ENCODE measurements around the gene GATA3. TPM values are rescaled to one million over a fixed set of nuclear protein-coding genes. Genes with fewer than 3 reads are reported as not detected.

The GATA3 gene
- total RNA-seq, 1 donor from 2014 or later, result 310 TPM

DNA sequence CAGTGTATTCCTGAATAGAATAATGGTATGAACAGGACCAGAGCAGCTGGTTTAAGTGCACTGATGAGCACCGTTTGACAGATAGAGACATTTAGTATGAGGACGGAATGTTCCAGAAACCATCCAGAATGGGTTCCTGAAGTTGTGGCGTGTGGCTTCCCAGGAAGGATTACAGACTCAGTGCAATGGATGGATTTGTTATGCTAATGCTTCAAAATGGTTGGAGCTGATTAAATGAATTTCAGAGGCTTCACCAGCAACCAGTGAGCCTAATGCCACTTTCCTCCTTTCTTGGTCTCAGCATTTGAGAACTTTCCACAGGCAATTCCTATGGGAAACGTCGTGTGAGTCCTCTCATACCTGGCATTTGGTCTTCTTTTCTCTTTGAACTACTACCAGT, 9.9 kb downstream of the GATA3 start:
- DNase-seq (ENCODE audit: low spot score), result no peak

DNA sequence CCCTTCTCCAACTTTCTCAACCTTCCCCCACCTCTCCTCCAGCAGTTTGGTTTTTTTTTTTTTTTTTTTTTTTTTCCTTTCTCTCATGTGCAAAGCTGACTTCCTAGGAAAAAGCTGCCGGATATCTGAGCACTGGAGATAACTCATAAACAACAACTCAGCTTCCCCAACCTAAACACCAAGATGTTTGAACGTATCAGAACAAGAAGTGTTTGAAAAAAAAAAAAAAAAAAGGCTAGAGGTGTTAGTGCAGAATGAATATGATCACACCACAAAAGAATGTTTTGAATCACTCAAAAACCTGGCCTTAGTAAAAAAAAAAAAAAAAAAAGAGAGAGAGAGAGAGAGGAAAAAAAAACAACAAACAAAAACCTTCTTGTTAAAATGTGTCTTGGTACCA, 11.2 kb downstream of the GATA3 start:
- no peak for DNase-seq (ENCODE audit: low spot score)

DNA sequence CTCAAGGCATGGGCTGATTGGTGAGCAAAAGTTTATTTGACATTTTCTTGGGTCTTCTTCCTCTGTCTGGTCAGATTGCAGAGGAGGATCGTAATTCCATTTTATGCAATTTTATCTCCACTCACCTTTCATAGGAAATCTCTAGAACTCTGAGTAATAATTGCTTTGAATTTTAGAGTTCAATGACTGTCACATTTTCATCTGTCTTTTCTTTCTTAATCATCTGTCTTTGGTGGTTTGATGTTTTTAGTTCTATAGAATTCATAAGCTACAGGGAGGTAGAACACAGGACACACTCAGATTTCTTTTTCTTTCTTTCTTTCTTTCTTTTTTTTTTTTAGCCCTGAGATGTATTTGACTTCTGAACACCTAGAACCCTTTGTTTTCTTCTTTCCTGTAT, 11.6 kb downstream of the GATA3 start:
- no peak for DNase-seq (ENCODE audit: low spot score)

DNA sequence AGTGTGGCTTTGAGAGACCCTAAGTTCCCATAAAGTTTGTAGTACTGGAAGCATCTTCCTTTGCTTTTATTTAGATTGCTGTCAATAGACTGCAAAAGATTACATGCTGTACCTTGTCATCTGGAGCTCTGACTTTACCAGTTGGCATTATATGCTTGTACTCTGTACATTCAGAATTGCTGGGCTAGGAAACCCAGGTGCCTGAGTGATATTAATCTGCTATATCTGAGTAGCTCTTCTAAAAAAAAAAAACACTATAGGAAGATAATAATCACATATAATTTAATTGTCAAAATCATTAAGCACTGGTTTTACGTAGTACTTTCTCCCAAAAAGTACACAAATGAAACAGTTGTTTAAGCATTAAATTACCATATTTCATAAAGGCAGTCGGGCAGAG, 12.3 kb downstream of the GATA3 start:
- no peak for DNase-seq (ENCODE audit: low spot score)

GRCh38 chr10:8069108-8069507, 14.6 kb downstream of the GATA3 start:
- no peak for DNase-seq (ENCODE audit: low spot score)

- DNase-seq (ENCODE audit: low spot score), result no peak
Observed at GRCh38 chr10:8069627-8070026, 15.1 kb downstream of the GATA3 start.

DNA sequence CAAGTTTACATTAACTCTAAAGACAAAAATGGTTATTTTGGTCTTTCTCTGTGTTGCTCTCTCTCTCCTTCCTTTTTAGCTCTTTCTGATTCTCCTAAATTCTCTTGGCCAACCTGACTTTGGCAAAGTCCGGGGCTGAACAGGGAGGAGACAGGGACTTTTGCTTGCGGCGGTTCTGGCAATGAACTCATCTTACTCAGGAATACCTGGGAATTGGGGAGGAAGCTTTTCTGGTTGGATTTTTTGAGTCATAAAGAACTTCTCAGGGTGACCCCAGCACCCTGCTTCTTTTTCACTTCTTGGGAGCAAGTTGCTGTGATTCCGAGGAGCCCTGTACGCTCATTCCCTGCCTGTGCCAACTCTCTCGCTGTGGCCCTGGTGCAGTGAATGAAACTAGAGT, 16.0 kb downstream of the GATA3 start:
- DNase-seq (ENCODE audit: low spot score), result no peak

- DNase-seq (ENCODE audit: low spot score), result no peak
Observed at GRCh38 chr10:8071006-8071405, 16.5 kb downstream of the GATA3 start.

DNA sequence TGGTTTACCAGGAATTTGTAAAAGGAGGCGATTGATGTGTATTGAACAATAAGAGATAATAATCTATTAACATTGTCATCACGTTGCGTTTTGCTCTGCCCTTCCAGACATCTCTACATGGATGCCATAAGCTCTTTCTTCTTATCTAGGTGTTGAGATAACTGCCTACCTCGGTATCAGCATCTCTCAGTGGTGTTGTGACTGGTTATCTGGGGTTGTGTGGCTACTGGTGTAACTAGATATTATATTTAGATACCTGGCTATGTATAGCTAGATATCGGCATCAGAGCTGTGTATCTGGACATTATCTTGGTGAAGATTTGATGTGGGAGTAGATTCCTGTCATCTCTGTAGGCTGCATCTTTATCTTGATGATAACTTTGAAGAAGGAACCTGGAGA, 17.2 kb downstream of the GATA3 start:
- DNase-seq (ENCODE audit: low spot score), result no peak

GRCh38 chr10:8072211-8072610, 17.7 kb downstream of the GATA3 start:
- no peak for DNase-seq (ENCODE audit: low spot score)

- DNase-seq (ENCODE audit: low spot score), result peak; percentile 48
Observed at GRCh38 chr10:8073691-8074416, 19.4 kb downstream of the GATA3 start.

GRCh38 chr10:8074881-8075280, 20.4 kb downstream of the GATA3 start:
- no peak for DNase-seq (ENCODE audit: low spot score)

DNA sequence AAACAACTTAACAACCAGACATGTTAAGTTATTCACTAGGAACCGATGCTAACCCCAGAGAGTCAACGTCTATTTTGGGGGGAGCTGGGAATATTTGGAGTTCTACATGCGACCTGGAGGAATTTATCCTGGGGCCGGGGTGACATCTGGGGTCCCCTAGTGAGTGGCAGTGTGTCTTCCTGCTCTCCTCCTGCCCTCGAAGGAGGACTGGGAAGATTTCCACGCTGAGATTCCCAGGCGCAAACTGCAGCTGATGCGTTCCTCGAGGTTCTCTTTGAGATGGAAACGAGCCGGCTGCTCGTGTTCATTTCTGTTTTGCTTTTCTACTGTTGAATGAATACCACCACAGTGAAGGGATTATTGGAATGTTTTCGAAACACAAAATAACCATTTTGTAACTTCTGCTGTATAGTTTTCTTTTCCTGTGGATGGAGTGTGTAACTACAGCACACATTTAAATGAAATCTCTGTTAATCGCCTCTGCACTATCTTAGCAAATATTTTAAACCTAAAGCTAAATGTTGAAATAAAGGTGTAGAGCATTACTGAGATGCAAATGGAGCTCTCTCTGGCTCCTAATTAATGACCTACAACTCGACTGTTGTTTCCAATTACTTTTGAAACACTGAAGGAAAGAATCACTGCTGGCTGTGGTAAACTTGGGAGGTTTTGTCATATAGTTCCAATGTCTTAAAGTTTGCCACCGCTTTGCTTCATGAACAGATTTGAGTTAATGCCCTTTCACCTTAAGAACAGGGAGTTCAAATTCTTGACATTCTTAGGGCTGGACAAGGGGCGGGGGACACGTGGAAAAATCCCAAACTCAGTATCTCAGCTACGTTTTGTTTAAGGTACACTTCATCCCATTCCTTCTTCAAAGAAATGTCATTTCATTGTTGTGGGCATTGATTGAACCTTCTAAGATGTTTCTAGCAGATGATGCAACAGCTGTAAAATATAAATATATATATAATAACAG, 21.1 kb downstream of the GATA3 start:
- DNase-seq (ENCODE audit: low spot score), result no peak

GRCh38 chr10:8076933-8077332, 22.4 kb downstream of the GATA3 start:
- DNase-seq (ENCODE audit: low spot score), result no peak

DNA sequence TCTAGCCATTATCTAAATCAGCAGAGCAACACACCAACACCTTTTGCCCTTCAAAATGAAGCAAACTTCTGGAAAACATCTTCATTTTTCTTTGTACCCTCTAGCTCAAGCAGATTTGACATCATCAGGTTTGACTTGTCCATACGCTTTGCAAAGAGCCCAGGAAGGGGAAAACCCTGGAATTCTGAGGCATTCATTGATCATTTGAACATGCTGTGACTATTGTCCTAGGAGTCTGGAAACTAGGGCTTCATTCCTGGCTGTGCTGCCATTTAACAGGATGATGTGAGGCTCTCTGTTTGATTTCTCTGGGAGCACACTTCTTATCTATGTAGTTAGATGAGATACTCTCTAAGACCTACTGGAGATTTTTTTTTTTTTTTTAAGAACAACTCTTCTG, 23.5 kb downstream of the GATA3 start:
- DNase-seq (ENCODE audit: low spot score), result no peak

GRCh38 chr10:8079126-8079525, 24.6 kb downstream of the GATA3 start:
- DNase-seq (ENCODE audit: low spot score), result no peak

GRCh38 chr10:8084799-8085198, 30.3 kb downstream of the GATA3 start:
- no peak for DNase-seq (ENCODE audit: low spot score)

DNA sequence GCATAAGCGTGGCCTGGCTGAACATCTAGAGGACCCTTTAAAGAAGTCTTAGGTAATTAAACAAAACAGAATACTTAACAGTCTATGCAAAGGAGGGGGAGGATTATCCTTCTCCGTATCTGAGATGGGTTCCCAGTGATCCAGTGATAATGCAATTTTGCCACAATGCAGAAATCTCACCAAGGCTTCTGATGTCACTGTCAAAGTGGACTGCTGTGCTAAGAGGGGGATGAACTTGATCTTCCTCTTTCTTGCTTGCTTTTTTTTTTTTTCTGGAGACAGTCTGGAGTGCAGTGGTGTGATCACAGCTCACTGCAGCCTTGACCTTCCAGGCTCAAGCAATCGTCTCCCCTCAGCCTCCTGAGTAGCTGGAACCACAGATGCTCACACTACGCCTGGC, 30.8 kb downstream of the GATA3 start:
- no peak for DNase-seq (ENCODE audit: low spot score)

DNA sequence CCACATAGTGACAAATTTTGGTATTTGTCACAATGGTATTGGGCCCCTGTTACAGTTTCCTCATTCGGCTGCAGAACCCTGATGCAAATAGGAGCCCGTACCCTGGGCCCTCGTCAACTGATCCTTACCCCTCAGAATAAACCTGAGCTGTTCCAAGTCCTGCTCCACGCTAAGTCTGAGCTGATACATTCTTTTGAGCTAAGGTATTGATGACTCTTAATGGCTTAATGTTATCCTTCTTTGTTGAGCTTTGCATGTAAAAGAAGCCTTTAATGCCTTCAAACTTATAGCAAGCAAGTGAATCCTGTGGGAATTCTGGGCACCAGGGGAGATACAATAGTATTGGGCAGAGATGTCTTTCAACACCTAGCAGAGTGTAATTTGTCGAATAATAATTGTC, 31.8 kb downstream of the GATA3 start:
- DNase-seq (ENCODE audit: low spot score), result no peak

- no peak for DNase-seq (ENCODE audit: low spot score)
Observed at GRCh38 chr10:8088504-8088903, 34.0 kb downstream of the GATA3 start.

DNA sequence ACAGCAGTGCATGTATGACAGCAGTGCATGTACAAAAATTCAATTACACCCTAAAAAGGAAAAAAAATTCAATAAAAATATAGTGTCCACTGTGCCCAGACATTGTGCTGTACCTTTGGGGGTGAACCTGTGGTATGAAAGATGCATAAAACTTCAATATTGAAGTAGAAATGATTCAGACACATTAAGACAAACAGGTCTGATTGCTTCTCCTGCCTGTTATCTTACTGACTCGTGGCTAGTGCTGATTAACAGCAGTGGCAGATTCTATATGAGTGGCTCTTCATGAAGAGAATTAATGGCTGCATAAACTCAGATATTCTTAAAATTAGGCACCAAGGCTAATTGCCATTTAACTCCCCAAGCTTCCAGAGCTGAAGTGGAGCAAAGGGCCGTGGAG, 37.9 kb downstream of the GATA3 start:
- no peak for DNase-seq (ENCODE audit: low spot score)

DNA sequence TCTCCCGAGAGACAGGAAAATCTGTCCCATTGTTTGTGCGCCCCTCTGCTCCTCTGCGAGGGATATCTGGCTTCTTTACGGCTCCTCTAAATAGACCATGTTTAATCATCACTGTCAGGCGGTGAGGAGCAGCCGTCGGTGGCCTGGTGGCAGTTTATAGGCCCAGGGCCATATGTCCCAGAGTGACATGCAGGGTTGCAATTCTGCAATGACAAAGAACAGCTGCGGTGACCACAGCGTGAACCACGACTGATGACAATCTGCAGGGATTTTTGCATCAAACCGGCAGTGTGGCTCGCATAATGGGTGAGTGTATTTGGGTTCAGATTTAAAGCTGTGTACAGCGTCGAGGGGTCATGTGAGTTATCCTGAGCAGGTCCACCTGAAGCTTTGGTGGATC, 41.5 kb downstream of the GATA3 start:
- no peak for DNase-seq (ENCODE audit: low spot score)

DNA sequence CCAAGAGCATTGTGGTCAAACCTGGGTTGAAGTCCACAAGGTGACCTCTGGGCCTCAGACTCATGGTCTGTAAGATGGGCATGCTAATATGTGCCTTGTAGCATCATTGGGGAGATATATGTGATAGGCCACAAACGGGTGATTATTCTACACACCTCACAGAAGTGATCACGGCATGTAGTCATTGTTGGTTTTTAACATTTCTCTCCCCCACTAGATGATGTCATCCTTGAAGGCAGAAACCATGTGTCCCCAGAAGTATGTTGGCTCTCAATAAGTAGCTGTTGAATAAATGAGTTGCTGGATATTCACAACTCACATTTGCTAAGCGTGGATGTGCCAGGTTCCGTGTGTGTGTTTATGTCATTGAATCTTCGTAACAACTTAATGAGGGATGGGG, 42.4 kb downstream of the GATA3 start:
- no peak for DNase-seq (ENCODE audit: low spot score)
